ENCODE measurements around the gene ONECUT3. TPM values are rescaled to one million over a fixed set of nuclear protein-coding genes. Genes with fewer than 3 reads are reported as not detected.

ONECUT3 gene
- total and polyA plus RNA-seq, 2 donors (not counting 3 experiments of a cell fraction or from before 2014, with no cell fraction given): not detected

DNA sequence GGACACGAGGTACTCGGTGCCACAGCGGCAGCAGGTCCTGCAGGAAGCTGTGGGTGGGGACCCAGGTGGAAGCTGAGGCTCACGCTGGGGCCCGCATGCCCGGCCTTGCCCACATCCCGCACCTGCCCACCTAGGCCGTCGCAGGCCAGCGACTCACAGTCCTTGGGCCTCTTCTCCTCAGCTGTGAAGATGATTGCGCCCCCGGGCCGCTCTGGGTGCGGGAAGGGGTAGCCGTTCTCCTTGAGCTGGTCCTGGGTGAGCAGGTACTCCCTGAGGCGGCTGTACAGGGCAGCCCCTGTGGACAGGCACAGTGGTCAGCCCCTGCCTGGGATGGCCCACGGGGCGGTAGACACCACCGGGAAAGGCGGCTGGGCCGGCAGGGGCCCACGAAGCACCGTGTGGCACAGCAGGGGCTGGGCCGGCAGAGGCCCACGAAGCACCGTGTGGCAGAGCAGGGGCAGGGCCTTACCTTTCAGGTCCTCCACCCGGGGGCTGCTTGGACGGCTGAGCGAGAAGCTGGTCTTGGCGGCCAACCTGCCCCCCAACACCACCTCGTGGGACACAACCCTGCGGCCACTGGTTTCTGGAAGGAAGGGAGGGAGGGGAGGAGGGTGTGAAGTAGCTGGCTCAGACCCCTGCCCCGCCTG, 65.4 kb downstream of the ONECUT3 start:
- Histone ChIP-seq H2AFZ (ENCODE audit: low read depth, low read length) (no peak overlapping the region), H3K79me2 (ENCODE audit: control insufficient read depth, insufficient read depth, low read length) (no peaks in the 10 kb centered on the region), H4K20me1 (replicated peaks; ENCODE audit: control insufficient read depth, extremely low read depth, insufficient read depth, low read length) (no peaks in the 10 kb centered on the region), H3K9me1 (replicated peaks; ENCODE audit: control insufficient read depth, extremely low read depth, insufficient read depth, low read length) (no peaks in the 10 kb centered on the region), H3K4me3 (replicated peaks in 1 of 3; ENCODE audit: insufficient read depth in 1 of 3, low read depth in 1 of 3, low read length in 3 of 3) (no peak overlapping the region), H3K9ac (replicated peaks; ENCODE audit: extremely low read depth, insufficient read depth, low read length) (no peak overlapping the region), H3K4me1 (ENCODE audit: control insufficient read depth, extremely low read depth, insufficient read depth, low read length) (no peaks in the 10 kb centered on the region), H3K27me3 (ENCODE audit: control insufficient read depth in 2 of 2, insufficient read depth in 2 of 2, low read length in 2 of 2) (no peaks in the 10 kb centered on the region), H3K27ac (ENCODE audit: insufficient read depth, low read depth, low read length) (no peak overlapping the region), H3K36me3 (ENCODE audit: control insufficient read depth in 2 of 2, extremely low read depth in 1 of 2, insufficient read depth in 2 of 2, low read length in 2 of 2) (peaks cover 3 to 57% of the 10 kb centered on the region in 2 experiments), H3K9me3 (replicated peaks; ENCODE audit: control insufficient read depth, insufficient read depth, low read length) (no peaks in the 10 kb centered on the region), H3K4me2 (ENCODE audit: insufficient read depth, low read length) (no peak overlapping the region)
- DNase-seq (ENCODE audit: low read depth, low spot score) (no peak), FAIRE-seq (no peak)
- CTCF ChIA-PET: interaction anchor here (0.9 to 1.5 kb wide), 3 partner anchors 19 to 273 kb away, joined by 3 to 6 read pairs (median 3); no protein-coding TSS in a partner anchor
- intact Hi-C loops (cut with micrococcal nuclease) (no loop called here), dilution Hi-C loops (cut with MboI; ENCODE audit: extremely low pct_ligation_motif_present, low sequenced_read_pairs) (no loop called here)
- POLR2A ChIA-PET: no interaction called here
- no TSS peak for BruUV-seq (replicated peaks)
- TF ChIP-seq FOS (IDR thresholded peaks at IDR 0.05; ENCODE audit: borderline replicate concordance, insufficient read depth, low read length): no peak
- TF ChIP-seq GATA2 (IDR thresholded peaks at IDR 0.05; ENCODE audit: insufficient read depth, insufficient read length, low read depth, low read length): no peak
- no peak for TF ChIP-seq MYC (IDR thresholded peaks at IDR 0.05; ENCODE audit: low read depth, low read length)
- no peak for TF ChIP-seq POLR2AphosphoS5 (IDR thresholded peaks at IDR 0.05; ENCODE audit: insufficient read depth, low read depth, low read length)
- no peak for TF ChIP-seq MAX (IDR thresholded peaks at IDR 0.05; ENCODE audit: insufficient read depth, insufficient read length)
- TF ChIP-seq, protein P1, sequence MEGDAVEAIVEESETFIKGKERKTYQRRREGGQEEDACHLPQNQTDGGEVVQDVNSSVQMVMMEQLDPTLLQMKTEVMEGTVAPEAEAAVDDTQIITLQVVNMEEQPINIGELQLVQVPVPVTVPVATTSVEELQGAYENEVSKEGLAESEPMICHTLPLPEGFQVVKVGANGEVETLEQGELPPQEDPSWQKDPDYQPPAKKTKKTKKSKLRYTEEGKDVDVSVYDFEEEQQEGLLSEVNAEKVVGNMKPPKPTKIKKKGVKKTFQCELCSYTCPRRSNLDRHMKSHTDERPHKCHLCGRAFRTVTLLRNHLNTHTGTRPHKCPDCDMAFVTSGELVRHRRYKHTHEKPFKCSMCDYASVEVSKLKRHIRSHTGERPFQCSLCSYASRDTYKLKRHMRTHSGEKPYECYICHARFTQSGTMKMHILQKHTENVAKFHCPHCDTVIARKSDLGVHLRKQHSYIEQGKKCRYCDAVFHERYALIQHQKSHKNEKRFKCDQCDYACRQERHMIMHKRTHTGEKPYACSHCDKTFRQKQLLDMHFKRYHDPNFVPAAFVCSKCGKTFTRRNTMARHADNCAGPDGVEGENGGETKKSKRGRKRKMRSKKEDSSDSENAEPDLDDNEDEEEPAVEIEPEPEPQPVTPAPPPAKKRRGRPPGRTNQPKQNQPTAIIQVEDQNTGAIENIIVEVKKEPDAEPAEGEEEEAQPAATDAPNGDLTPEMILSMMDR (IDR thresholded peaks at IDR 0.05; ENCODE audit: extremely low read depth in 1 of 2, insufficient read depth in 1 of 2, low read depth in 1 of 2, low read length in 2 of 2): no peak
- no peak for TF ChIP-seq EZH2 (IDR thresholded peaks at IDR 0.05; ENCODE audit: borderline replicate concordance, low read depth, low read length, severe bottlenecking)
- TF ChIP-seq POLR2A (IDR thresholded peaks at IDR 0.05; ENCODE audit: low read depth, low read length): no peak
- no peak for TF ChIP-seq JUN (IDR thresholded peaks at IDR 0.05; ENCODE audit: borderline replicate concordance, insufficient read depth, insufficient read length, low read depth)
